ENCODE results near the gene STRN3.
"Not testable (repeated sequence)": the region's sequence is repeated elsewhere in the genome, so short reads cannot be mapped to it uniquely, and the experiment has no call there.

Gene STRN3

GRCh38 chr14:31030469-31030868 is 4.3 kb upstream of the STRN3 start:
- no peak for DNase-seq

GRCh38 chr14:31029016-31029970 is 3.1 kb upstream of the STRN3 start:
- DNase-seq = no peak

GRCh38 chr14:31027847-31028246 is 1.7 kb upstream of the STRN3 start:
- no peak for DNase-seq

- DNase-seq = peak; percentile 92
These were observed 464 bp upstream of the STRN3 start for GRCh38 chr14:31026450-31027235.

GRCh38 chr14:31025367-31026076 is 657 bp downstream of the STRN3 start, which contains the start of gene AP4S1:
Gene AP4S1, plus strand, starts transcription at chr14:31025649. Its CDS starts 40,548 bp downstream, at chr14:31066197.
- DNase-seq = peak; percentile 51

- DNase-seq = no peak
These were observed 1.4 kb downstream of the STRN3 start for GRCh38 chr14:31024577-31025366.

GRCh38 chr14:31024010-31024480 is 2.1 kb downstream of the STRN3 start:
- no peak for DNase-seq

- no peak for DNase-seq
These were observed 3.8 kb downstream of the STRN3 start for GRCh38 chr14:31022386-31022785.

GRCh38 chr14:31021576-31021949 is 4.6 kb downstream of the STRN3 start:
- no peak for DNase-seq

GRCh38 chr14:31020834-31021575 is 5.2 kb downstream of the STRN3 start:
- DNase-seq = no peak

GRCh38 chr14:31018057-31018645 is 8.0 kb downstream of the STRN3 start:
- DNase-seq = no peak

- no peak for DNase-seq
These were observed 12.3 kb downstream of the STRN3 start for GRCh38 chr14:31013841-31014240.

GRCh38 chr14:31010935-31011334 is 15.2 kb downstream of the STRN3 start:
- no peak for DNase-seq

GRCh38 chr14:31009836-31010574 is 16.2 kb downstream of the STRN3 start:
- DNase-seq = no peak

- no peak for DNase-seq
These were observed 19.5 kb downstream of the STRN3 start for GRCh38 chr14:31006703-31007102.

- not testable (repeated sequence) for DNase-seq
These were observed 22.2 kb downstream of the STRN3 start for GRCh38 chr14:31004007-31004406.

GRCh38 chr14:31003284-31003683 is 22.9 kb downstream of the STRN3 start:
- no peak for DNase-seq

GRCh38 chr14:31001339-31001658 is 24.9 kb downstream of the STRN3 start:
- no peak for DNase-seq

- DNase-seq = no peak
These were observed 25.4 kb downstream of the STRN3 start for GRCh38 chr14:31000629-31001338.
